WTC11 (cell line): Measurements from ENCODE around the gene RNPEPL1.

Experiments
- ATF2 ChIP-seq: sonication (generic); formaldehyde crosslinking; IDR thresholded peaks from 2 replicates; pipeline ENCODE4 v1.8.1; 2022; ENCODE audit warnings: low read depth, missing genetic modification reagents, borderline replicate concordance
- CTCF ChIP-seq: fragments of 200-600 bp; IDR thresholded peaks from 2 replicates; pipeline ENCODE4 v1.8.0; 2022; ENCODE audit warnings: antibody characterized with exemption
- FOXP1 ChIP-seq: sonication (generic); formaldehyde crosslinking; IDR thresholded peaks from 2 replicates; pipeline ENCODE4 v1.8.0; 2022; ENCODE audit warnings: missing genetic modification reagents, mild to moderate bottlenecking, moderate library complexity, borderline replicate concordance
- JUN ChIP-seq: sonication (generic); formaldehyde crosslinking; IDR thresholded peaks from 2 replicates; pipeline ENCODE4 v1.8.0; 2023; ENCODE audit warnings: mild to moderate bottlenecking, missing genetic modification reagents
- NFE2L1 ChIP-seq: sonication (generic); formaldehyde crosslinking; IDR thresholded peaks from 2 replicates; pipeline ENCODE4 v1.8.1; 2023; ENCODE audit warnings: missing genetic modification reagents
- TP53 ChIP-seq: sonication (generic); formaldehyde crosslinking; IDR thresholded peaks from 2 replicates; pipeline ENCODE4 v1.8.1; 2023; ENCODE audit warnings: mild to moderate bottlenecking, missing genetic modification reagents
- TF ChIP-seq, protein P1 (sequence below): sonication (generic); formaldehyde crosslinking; IDR thresholded peaks from 2 replicates; pipeline ENCODE4 v1.8.1; 2023; ENCODE audit warnings: mild to moderate bottlenecking, missing genetic modification reagents, borderline replicate concordance

DNA sequence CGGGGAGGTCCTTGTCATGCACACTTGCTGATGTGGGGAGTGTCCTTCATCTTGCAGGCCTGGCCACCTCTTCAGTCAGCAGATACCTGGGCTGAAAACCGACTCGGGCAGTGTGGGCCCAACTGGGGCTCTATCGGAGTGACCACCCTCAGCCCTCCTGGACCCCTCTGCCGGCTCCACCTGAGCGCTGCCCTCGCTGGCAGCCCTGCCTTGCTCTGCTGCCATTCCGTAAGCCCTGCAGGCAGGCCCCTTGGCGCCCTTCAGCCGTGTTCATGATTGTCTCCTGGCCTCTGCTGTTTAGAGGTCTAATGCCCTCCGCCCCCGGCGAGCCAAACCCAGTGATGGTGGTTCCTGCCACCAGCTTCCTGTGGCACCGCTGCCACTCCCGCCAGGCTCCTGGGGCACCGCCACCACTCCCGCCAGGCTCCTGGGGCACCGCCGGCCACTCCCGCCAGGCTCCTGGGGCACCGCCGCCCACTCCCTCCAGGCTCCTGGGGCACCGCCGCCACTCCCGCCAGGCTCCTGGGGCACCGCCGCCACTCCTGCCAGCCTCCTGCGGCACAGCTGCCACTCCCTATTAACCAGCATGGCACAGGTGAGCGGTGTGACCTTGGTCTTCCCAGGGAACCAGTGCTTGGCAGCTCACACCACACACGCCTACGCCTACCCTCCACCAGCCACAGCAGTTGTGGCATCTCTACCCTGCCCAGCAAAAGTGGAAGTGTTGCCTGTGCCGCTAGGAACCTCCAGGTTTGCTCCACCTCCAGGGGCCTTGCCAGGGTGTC, 34.2 kb downstream of the RNPEPL1 start:
- TF ChIP-seq CTCF = no peak
- TF ChIP-seq TP53 (CRISPR knock-in tag) = no peak
- no peak for TF ChIP-seq JUN (CRISPR knock-in tag)
- TF ChIP-seq NFE2L1 (CRISPR knock-in tag) = no peak
- TF ChIP-seq, protein P1, sequence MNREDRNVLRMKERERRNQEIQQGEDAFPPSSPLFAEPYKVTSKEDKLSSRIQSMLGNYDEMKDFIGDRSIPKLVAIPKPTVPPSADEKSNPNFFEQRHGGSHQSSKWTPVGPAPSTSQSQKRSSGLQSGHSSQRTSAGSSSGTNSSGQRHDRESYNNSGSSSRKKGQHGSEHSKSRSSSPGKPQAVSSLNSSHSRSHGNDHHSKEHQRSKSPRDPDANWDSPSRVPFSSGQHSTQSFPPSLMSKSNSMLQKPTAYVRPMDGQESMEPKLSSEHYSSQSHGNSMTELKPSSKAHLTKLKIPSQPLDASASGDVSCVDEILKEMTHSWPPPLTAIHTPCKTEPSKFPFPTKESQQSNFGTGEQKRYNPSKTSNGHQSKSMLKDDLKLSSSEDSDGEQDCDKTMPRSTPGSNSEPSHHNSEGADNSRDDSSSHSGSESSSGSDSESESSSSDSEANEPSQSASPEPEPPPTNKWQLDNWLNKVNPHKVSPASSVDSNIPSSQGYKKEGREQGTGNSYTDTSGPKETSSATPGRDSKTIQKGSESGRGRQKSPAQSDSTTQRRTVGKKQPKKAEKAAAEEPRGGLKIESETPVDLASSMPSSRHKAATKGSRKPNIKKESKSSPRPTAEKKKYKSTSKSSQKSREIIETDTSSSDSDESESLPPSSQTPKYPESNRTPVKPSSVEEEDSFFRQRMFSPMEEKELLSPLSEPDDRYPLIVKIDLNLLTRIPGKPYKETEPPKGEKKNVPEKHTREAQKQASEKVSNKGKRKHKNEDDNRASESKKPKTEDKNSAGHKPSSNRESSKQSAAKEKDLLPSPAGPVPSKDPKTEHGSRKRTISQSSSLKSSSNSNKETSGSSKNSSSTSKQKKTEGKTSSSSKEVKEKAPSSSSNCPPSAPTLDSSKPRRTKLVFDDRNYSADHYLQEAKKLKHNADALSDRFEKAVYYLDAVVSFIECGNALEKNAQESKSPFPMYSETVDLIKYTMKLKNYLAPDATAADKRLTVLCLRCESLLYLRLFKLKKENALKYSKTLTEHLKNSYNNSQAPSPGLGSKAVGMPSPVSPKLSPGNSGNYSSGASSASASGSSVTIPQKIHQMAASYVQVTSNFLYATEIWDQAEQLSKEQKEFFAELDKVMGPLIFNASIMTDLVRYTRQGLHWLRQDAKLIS = no peak
- no peak for TF ChIP-seq ATF2
- no peak for TF ChIP-seq FOXP1
